DLD1 (cell line): Measurements from ENCODE around the gene AGT.
"Not testable (repeated sequence)": the region's sequence is repeated elsewhere in the genome, so short reads cannot be mapped to it uniquely, and the experiment has no call there.

Experiments used
- in situ Hi-C: cut with HindIII; loops from 2 replicates; pipeline ENCODE4 v1.10.0; 2017; ENCODE audit warnings: low sequenced_read_pairs

AGT gene

GRCh38 chr1:230708631-230709580 lies 5.0 kb downstream of the AGT start:
- in situ Hi-C loops: no loop called here

- in situ Hi-C loops: no loop called here
These were observed 5.9 kb downstream of the AGT start for GRCh38 chr1:230707732-230708630.

- in situ Hi-C loops: no loop called here
These were observed 6.8 kb downstream of the AGT start for GRCh38 chr1:230706887-230707731.

DNA sequence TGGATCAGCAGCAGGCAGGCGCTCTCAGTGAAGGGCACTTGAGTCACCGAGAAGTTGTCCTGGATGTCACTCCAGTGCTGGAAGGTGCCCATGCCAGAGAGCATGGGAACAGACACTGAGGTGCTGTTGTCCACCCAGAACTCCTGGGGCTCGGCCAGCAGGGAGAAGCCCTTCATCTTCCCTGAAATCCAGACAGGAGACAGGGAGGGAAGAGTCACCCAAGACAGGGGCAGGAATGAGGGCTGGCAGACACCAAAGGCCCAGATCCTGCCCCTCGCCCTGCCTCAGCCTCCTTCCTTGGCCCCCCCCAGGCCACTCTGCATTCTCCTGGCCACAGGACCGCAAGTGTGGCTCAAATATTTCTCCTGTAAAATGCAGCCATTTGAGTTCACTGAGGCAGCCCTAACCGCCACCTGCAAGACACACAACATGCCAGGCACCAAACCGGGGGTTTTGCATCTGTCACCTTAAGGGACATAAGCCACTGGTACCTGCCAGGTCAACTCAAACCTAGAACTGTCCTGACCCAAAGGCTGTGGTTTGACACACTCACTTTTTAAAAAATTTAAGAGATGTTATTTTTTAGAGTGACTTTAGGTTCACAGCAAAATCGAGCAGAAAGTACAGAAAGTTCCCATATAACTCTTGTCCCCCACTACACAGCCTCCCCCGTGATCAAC lies 7.8 kb downstream of the AGT start:
- in situ Hi-C loops: no loop called here

- in situ Hi-C loops: no loop called here
These were observed 8.5 kb downstream of the AGT start for GRCh38 chr1:230705289-230706019.

DNA sequence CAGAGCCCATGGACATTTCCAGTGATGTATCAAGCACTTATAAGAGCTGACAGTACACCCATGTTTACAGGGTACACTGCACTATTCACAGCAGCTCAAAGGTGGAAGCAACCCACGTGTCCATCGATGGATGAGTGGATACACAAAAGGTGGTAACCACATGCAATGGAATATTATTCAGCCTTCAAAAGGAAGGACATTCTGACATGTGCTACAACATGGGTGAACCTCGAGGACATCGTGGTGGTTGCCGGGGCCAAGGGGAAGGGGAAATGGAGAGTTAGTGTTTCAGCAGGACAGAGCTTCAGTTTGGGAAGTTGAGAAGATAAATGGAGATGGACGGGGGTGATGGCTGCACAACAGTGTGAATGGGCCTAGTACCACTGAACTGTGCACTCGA lies 9.1 kb downstream of the AGT start:
- in situ Hi-C loops: no loop called here

GRCh38 chr1:230703679-230704385 lies 10.1 kb downstream of the AGT start:
- in situ Hi-C loops: no loop called here

GRCh38 chr1:230702934-230703678 lies 10.8 kb downstream of the AGT start:
- in situ Hi-C loops: no loop called here

GRCh38 chr1:230701895-230702768 lies 11.8 kb downstream of the AGT start:
- in situ Hi-C loops: no loop called here

- in situ Hi-C loops: no loop called here
These were observed 12.5 kb downstream of the AGT start for GRCh38 chr1:230701434-230701833.

DNA sequence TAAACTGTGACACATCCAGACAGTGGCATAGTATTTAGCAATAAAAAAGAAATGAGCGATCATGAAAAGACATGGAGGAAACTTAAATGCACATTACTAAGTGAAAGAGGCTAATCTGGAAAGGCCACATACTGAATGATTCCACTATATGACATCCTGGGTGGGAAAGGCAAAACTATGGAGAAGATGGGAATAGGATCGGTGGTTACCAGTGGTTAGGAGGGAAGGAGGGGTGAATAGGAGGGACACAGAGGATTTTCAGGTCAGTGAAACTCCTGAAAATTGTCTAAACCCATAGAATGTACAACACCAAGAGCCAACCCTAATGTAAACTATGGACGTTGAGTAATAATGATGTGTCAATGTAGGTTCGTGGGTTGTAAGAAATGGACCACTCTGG lies 13.8 kb downstream of the AGT start:
- in situ Hi-C loops: no loop called here

DNA sequence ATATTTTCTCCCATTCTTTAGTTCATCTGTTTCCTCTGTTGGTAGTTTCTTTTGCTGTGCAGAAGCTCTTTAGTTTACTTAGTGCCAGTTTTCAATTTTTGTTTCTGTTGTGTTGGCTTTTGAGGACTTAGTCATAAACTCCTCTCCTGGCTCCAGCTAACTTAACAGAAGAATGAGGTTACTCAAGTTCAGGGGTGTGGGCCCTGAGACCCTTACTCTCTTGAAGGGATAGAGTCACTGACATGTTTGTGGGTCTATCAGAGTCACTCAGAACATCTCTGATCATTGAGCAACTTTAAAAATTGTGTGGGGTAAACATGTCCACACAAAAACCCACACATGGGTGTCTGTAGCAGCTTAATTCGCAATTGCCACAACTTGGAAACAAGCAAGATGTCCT lies 14.2 kb downstream of the AGT start:
- in situ Hi-C loops: no loop called here

- in situ Hi-C loops: not testable (repeated sequence)
These were observed 15.0 kb downstream of the AGT start for GRCh38 chr1:230698964-230699363.

DNA sequence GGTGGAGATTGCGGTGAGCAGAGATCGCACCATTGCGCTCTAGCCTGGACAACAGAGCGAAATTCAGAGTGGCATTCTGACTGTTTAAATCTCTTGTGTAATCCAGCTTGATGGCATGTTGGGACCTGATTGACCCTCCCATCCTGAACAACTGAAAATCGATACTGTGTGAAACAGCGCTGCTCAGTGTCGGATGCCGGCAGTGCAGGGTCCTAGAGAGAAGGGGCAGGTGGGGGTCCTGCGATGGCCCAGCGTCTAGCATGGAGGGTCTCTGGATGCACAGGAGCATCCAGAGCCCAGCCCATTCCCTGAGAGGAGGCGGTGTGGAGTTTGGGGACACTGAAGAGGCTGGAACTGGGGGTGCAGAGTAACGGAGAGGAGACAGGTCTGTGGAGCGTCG lies 15.8 kb downstream of the AGT start:
- in situ Hi-C loops: no loop called here

DNA sequence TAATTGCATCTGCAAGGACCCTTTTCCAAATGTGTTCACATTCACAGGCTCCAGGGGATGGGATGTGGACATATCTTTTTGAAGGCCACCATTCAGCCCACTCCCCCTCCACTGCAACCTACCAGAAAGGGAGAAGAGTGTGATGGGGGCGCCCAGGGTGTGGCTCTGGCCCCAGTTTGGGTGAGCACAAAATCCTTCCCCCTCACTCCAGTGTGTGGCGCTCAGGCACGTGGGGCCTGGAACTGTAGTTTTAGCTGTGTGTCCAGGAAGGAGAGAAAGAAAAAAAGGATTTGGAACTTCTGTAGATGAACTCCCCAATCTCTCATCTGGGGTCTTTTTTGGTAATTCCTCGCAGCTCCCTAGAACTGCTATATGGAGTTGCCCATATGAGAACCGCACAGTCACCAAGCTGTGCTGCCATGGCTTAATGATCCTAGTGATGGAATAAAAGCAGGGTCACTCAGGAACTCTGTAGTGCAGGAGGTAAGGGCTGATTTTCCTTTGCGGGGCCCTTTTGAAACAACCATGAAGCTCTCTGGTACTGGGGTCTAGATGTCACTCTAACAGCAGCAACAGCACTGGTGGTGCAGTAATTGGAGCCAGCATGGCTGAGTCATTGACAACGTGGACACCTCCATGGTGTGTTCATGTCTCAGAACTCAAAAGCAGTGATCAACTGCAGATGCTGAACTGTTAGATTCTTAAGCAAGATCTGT lies 17.0 kb downstream of the AGT start:
- in situ Hi-C loops: no loop called here

GRCh38 chr1:230696218-230696617 lies 17.7 kb downstream of the AGT start:
- in situ Hi-C loops: no loop called here

DNA sequence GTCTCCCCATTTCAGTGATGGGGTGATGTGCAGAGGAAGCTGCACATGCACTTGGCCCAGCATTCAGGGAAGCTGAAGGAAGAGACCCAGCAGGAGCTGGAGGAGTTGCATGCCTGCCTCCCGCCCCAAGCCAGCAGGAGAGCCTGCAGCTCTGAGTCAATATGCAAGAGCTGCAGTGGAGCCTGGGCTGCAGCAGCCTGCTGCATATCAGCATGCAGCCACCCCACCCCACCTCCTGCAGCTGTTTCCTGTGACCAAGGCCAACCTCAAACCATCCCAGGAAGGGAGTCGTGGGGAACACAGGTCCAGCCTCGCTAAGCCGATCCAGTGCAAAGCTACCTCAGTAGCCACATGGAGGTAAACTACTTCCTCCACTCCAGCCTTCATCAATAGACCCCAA lies 18.9 kb downstream of the AGT start:
- in situ Hi-C loops: no loop called here
